KBM-7 (cell line): ENCODE measurements around the gene TRABD.
"Not testable (repeated sequence)": the region's sequence is repeated elsewhere in the genome, so short reads cannot be mapped to it uniquely, and the experiment has no call there.

Source experiments
- DNase-seq: peaks from one replicate; pipeline ENCODE4 v3.0.0-alpha.2; 2015
- in situ Hi-C: fragments of 300-500 bp; cut with MboI; formaldehyde crosslinking; loops from 2 replicates; pipeline ENCODE4 v1.14.3; 2020; ENCODE audit warnings: low sequenced_read_pairs, low pct_unique_long_range_greater_than_20kb, mixed read lengths

The TRABD gene

DNA sequence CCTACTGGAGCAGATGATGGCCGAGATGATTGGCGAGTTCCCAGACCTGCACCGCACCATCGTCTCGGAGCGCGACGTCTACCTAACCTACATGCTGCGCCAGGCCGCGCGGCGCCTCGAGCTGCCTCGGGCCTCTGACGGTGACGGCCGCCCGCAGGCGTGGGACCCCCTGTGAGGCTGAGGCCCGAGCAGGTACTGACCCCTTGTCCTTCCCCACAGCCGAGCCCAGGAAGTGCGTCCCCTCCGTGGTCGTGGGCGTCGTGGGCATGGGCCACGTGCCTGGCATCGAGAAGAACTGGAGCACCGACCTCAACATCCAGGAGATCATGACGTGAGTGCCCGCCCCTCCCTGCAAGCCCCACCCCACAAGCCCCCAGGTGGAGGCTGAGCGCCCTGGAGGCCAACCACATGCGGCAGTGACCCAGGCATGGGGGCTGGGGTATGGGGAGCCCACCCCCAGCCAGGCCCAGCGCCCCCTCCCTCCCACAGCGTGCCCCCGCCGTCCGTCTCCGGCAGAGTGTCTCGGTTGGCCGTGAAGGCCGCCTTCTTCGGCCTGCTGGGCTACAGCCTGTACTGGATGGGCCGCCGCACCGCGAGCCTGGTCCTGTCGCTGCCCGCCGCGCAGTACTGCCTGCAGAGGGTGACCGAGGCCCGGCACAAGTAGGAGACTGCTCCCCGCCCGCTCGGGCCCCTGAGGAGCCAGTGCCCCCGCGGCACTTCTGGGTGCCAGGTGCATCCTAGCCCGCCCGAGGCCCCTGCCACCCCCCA, 12.3 kb downstream of the TRABD start:
- in situ Hi-C loops, result no loop called here
- DNase-seq, result no peak

DNA sequence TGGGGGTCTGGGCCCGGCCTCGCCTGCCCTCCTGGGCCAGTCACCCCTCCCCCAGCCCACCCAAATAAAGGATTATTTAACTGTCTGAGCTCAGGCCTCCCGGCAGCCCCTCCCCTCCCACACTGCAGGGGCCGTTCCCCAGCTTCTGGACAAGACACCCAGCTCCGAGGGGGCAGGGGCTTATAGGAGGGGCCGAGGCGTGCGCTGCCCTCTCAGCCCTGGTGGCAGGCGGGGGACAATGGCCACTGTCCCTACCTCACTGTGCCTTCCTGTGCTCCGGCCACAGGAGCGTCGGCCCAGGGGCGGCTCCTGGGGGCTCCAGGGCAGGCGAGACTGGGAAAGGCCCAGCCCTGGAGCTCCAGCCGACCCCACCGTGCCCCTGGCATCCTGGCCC, 12.9 kb downstream of the TRABD start:
- in situ Hi-C loops, result no loop called here
- no peak for DNase-seq

- no peak for DNase-seq
- in situ Hi-C loops, result no loop called here
Observed at GRCh38 chr22:50199251-50199721, 13.6 kb downstream of the TRABD start.

DNA sequence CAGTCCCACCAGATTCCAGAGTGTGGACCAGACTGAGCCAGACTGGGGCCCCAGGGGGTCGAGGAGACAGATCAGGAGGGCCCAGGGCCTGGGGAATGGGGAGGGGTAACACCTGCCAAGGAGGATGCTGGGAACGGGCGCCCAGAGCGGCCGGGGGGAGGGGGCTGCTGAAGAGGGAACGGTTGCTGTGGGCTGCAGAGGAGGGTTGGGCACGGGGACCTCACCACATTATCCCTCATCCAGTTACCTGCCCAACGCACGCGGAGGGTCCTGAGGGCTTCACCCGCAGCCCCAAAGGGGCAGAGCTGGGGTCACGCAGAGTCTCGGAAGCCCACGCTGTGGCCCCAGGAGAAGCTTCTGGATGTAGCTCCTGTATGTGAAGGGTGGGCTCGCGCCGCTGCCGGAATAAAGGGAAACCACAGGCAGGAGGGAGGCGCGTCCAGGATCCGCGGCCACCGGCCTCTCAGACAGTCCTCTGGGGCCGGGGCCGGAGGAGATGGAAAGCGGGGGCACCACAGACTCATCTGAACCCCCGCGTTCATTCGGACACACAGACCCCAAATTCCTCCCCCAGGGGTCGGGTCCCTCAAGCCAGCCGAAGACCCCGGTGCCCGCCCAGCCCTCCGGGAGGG, 14.2 kb downstream of the TRABD start:
- DNase-seq, result peak; percentile 45
- in situ Hi-C loops, result loop anchor here (10.0 kb wide), 2 partner anchors 45 to 265 kb away; no protein-coding TSS in a partner anchor

DNA sequence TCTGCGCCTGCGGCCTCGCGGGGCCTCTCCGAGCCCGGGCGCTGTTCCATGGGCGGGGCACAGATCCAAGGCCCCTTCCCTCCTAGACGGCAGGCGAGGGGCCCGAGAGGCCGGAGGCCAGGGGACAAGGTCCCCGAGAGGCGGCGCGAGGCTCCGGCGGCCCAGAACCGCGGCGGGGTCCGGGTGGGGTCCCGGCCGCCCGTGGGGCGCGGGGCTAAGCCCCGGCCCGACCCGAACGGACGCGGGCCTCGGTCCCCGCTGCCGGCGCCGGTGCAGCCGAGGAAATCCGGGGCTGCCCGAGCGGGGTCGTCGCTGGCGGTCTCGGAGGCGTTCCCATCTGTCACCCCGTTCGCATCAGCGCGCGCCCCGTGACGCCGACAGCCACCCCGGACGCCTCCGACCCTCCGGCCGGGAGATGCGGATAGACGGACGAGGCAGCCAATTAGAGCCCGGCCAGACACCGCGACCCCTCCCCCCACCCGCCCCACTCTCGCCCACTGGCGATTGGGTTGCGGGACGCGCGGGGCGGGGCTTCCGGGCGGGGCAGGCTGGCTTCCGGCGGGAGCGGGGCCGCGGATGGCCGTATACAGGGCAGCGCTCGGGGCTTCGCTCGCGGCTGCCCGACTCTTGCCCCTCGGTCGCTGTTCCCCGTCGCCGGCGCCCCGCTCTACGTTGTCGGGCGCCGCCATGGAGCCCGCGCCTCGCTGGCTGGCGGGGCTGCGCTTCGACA, 14.9 kb downstream of the TRABD start, which contains the start of gene SELENOO:
TSS of gene SELENOO (plus strand) at position 551 of the 730 bp plus-strand sequence. CDS start at position 577, 26 bp downstream.
- in situ Hi-C loops, result loop anchor here (10.0 kb wide), 2 partner anchors 46 to 266 kb away; no protein-coding TSS in a partner anchor

GRCh38 chr22:50201191-50202129, 15.7 kb downstream of the TRABD start:
- no peak for DNase-seq
- in situ Hi-C loops, result loop anchor here (10.0 kb wide), 2 partner anchors 47 to 267 kb away; no protein-coding TSS in a partner anchor

More for the DNA sequence above, 14.9 kb downstream of the TRABD start, which contains the start of gene SELENOO:
- peak; percentile 80 for DNase-seq

GRCh38 chr22:50202130-50202666, 16.5 kb downstream of the TRABD start:
- in situ Hi-C loops, result loop anchor here (10.0 kb wide), 2 partner anchors 47 to 267 kb away; no protein-coding TSS in a partner anchor
- no peak for DNase-seq

GRCh38 chr22:50203288-50203687, 17.6 kb downstream of the TRABD start:
- in situ Hi-C loops, result loop anchor here (10.0 kb wide), 2 partner anchors 48 to 268 kb away; no protein-coding TSS in a partner anchor
- DNase-seq, result no peak

GRCh38 chr22:50204571-50204970, 18.9 kb downstream of the TRABD start:
- in situ Hi-C loops, result loop anchor here (10.0 kb wide), 2 partner anchors 50 to 270 kb away; no protein-coding TSS in a partner anchor

GRCh38 chr22:50204998-50205397, 19.3 kb downstream of the TRABD start:
- in situ Hi-C loops, result loop anchor here (10.0 kb wide), 2 partner anchors 50 to 270 kb away; no protein-coding TSS in a partner anchor
- DNase-seq, result not testable (repeated sequence)

More at GRCh38 chr22:50204571-50204970, 18.9 kb downstream of the TRABD start:
- DNase-seq, result no peak

DNA sequence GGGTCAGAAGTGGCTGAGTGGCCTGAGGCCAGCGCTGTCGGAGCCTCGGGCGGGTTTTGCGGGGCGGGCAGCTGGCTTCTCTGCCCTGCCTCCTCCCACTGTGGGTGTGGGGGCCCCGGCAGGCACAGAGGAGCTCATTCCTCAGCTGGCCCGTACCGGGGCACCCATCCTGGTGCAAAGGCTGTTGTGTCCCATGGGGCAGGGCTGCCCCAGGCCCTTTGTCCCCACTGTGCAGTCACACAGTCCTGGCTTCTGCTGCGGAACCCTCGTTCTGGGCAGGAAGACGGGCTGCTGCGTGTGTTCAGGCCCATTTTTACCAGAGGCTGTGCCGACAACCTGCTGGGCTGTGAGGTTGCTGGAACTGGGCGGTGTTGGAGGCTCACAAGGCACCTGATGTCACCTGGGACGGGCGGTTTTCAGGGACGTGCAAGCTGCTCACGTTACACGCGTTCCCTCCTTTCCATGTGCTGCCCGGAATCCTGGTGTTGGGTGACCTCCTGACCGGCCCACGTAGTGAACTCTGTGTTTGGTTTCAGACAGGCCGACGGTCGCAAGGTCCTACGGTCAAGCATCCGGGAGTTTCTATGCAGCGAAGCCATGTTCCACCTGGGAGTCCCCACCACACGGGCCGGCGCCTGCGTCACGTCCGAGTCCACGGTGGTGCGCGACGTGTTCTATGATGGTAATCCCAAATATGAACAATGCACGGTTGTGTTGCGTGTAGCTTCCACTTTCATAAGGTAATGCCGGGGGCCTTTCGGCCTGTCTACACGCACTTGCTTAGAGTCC, 20.3 kb downstream of the TRABD start:
- in situ Hi-C loops, result loop anchor here (10.0 kb wide), 2 partner anchors 51 to 271 kb away; no protein-coding TSS in a partner anchor
- no peak for DNase-seq

DNA sequence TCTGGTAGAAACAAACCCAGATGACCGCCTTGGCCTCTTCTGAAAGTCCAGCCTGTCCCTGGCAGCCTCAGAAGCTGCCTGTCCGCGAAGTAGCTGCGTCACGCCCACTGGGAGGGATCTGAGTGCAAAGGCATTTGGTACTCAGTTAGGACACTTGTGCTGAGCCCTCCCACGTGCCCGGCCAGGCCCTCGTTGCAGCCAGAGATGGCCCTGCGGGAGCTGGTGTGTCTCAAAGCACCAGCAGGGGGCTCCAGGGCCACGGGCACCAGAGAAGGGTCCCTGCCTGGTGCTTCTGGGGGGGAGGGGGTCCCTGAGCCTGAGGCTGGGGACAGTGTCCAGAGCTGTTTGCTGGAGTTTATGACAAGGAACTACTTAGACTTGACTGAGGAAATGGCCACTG, 20.9 kb downstream of the TRABD start:
- in situ Hi-C loops, result loop anchor here (10.0 kb wide), 2 partner anchors 52 to 272 kb away; no protein-coding TSS in a partner anchor
- peak; percentile 52 for DNase-seq

- DNase-seq, result no peak
- in situ Hi-C loops, result loop anchor here (10.0 kb wide), 2 partner anchors 53 to 273 kb away; no protein-coding TSS in a partner anchor
Observed at GRCh38 chr22:50207383-50208140, 21.8 kb downstream of the TRABD start.

- in situ Hi-C loops, result loop anchor here (10.0 kb wide), 2 partner anchors 54 to 274 kb away; no protein-coding TSS in a partner anchor
- no peak for DNase-seq
Observed at GRCh38 chr22:50208430-50208938, 22.8 kb downstream of the TRABD start.

- in situ Hi-C loops, result loop anchor here (10.0 kb wide), 2 partner anchors 54 to 274 kb away; no protein-coding TSS in a partner anchor
- DNase-seq, result no peak
Observed at GRCh38 chr22:50208939-50209892, 23.5 kb downstream of the TRABD start.
